Lung microvascular endothelial cell (primary cell): Measurements from ENCODE around the gene CDC25C. TPM values are rescaled to one million over a fixed set of nuclear protein-coding genes. Genes with fewer than 3 reads are reported as not detected.

Source experiments
- total RNA-seq: library from RNA; depleted of rRNA; stranded (reverse); fragments of >200 nt; gene quantifications from 2 replicates; pipeline ENCODE4 v1.2.1, GENCODE V29; 2014

Gene CDC25C
- total RNA-seq, 1 donor from 2014 or later = 0.79 TPM

Other genes starting within 250 kb of the CDC25C start
- gene WNT8A, start 247.8 kb downstream of the CDC25C start, total RNA-seq = not detected in 2 replicates
- gene NME5, start 192.4 kb downstream of the CDC25C start, total RNA-seq = 0.60 and 1.1 TPM in 2 replicates
- gene BRD8, start 153.2 kb downstream of the CDC25C start, total RNA-seq = 18.3 and 24.2 TPM in 2 replicates
- gene KIF20A, start 152.7 kb downstream of the CDC25C start, total RNA-seq = 8.1 and 28.1 TPM in 2 replicates
- gene CDC23, start 118.5 kb downstream of the CDC25C start, total RNA-seq = 22.7 and 28.4 TPM in 2 replicates
- gene GFRA3, start 57.2 kb downstream of the CDC25C start, total RNA-seq = not detected in 2 replicates
- 29.2 and 31.5 TPM in 2 replicates for gene FAM53C, start 6.5 kb upstream of the CDC25C start, total RNA-seq
- gene KDM3B, start 20.9 kb upstream of the CDC25C start, total RNA-seq = 37.3 and 41.9 TPM in 2 replicates
- 0.40 and 1.1 TPM in 2 replicates for gene REEP2, start 107.3 kb upstream of the CDC25C start, total RNA-seq
- 0.44 and 4.8 TPM in 2 replicates for gene EGR1, start 133.7 kb upstream of the CDC25C start, total RNA-seq
- gene ETF1, start 211.4 kb upstream of the CDC25C start, total RNA-seq = 71.3 and 76.0 TPM in 2 replicates
- gene HSPA9, start 243.6 kb upstream of the CDC25C start, total RNA-seq = 156 and 187 TPM in 2 replicates